HG03558 (cell line): ENCODE results near the gene IQCC.

ENCODE experiments used
- ATAC-seq: cut with Tn5 transposase; IDR thresholded peaks from one replicate; pipeline ENCODE4 v1.9.1; 2021; ENCODE audit warnings: moderate number of reproducible peaks; ENCODE audit not compliant: unreplicated experiment; ENCODE audit errors: extremely low read depth

Gene IQCC

GRCh38 chr1:32221980-32222755 lies 16.7 kb downstream of the IQCC start, which contains the start of the genes EIF3I and TMEM234:
Gene EIF3I (plus strand): TSS chr1:32222407. CDS start chr1:32222442, 35 bp downstream.
Gene TMEM234 (minus strand): TSS chr1:32222353. CDS start chr1:32222322, 31 bp downstream.
- ATAC-seq = no peak

- no peak for ATAC-seq
These were observed 18.2 kb downstream of the IQCC start for GRCh38 chr1:32223683-32224082.

- ATAC-seq = no peak
These were observed 18.8 kb downstream of the IQCC start for GRCh38 chr1:32224285-32224684.

GRCh38 chr1:32228771-32229170 lies 23.3 kb downstream of the IQCC start:
- no peak for ATAC-seq

GRCh38 chr1:32231843-32232432 lies 26.5 kb downstream of the IQCC start:
- ATAC-seq = no peak

- no peak for ATAC-seq
These were observed 27.3 kb downstream of the IQCC start for GRCh38 chr1:32232558-32233304.

- ATAC-seq = no peak
These were observed 29.3 kb downstream of the IQCC start for GRCh38 chr1:32234792-32235191.

- ATAC-seq = no peak
These were observed 33.9 kb downstream of the IQCC start for GRCh38 chr1:32239337-32239736.

- ATAC-seq = no peak
These were observed 34.3 kb downstream of the IQCC start for GRCh38 chr1:32239790-32240139.

- no peak for ATAC-seq
These were observed 34.9 kb downstream of the IQCC start for GRCh38 chr1:32240140-32240951.

- no peak for ATAC-seq
These were observed 35.7 kb downstream of the IQCC start for GRCh38 chr1:32241001-32241763.

- ATAC-seq = no peak
These were observed 36.9 kb downstream of the IQCC start for GRCh38 chr1:32242341-32242851.

GRCh38 chr1:32246888-32247273 lies 41.4 kb downstream of the IQCC start, which contains the start of gene FAM167B:
Gene FAM167B (plus strand): TSS chr1:32247222. CDS start chr1:32247422, 200 bp downstream.
- ATAC-seq = no peak

GRCh38 chr1:32247452-32247851 lies 42.0 kb downstream of the IQCC start:
- no peak for ATAC-seq

GRCh38 chr1:32247983-32248889 lies 42.8 kb downstream of the IQCC start:
- no peak for ATAC-seq

- ATAC-seq = peak; percentile 35
These were observed 44.5 kb downstream of the IQCC start for GRCh38 chr1:32249831-32250525.

GRCh38 chr1:32250893-32251716 lies 45.6 kb downstream of the IQCC start, which contains the start of gene LCK:
Gene LCK (plus strand): TSS chr1:32251265. CDS start chr1:32274330, 23,065 bp downstream.
- ATAC-seq = no peak
